ENCODE results near the gene CDK19.
"Not testable (repeated sequence)": the region's sequence is repeated elsewhere in the genome, so short reads cannot be mapped to it uniquely, and the experiment has no call there.

The CDK19 gene

DNA sequence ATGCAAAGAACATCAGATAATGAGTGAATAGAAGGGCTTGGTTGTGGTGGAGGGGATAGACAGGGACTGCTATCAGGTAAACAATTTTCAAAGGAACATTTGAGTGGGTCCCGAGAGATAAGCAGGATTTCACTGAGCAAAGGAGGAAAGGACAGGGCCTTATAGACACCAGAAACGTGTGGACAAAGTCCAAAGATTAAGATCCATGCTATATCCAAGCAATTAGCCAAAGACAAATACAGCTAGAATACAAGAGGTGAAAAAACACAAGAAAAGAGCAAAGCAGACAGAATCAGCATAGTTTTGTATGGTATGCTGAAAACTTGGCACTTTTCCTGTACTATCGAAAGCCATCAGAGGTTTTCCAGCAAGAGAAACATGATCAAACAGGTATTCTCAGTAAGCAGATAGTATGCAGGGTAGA is 59.8 kb downstream of the CDK19 start:
- no peak for DNase-seq

DNA sequence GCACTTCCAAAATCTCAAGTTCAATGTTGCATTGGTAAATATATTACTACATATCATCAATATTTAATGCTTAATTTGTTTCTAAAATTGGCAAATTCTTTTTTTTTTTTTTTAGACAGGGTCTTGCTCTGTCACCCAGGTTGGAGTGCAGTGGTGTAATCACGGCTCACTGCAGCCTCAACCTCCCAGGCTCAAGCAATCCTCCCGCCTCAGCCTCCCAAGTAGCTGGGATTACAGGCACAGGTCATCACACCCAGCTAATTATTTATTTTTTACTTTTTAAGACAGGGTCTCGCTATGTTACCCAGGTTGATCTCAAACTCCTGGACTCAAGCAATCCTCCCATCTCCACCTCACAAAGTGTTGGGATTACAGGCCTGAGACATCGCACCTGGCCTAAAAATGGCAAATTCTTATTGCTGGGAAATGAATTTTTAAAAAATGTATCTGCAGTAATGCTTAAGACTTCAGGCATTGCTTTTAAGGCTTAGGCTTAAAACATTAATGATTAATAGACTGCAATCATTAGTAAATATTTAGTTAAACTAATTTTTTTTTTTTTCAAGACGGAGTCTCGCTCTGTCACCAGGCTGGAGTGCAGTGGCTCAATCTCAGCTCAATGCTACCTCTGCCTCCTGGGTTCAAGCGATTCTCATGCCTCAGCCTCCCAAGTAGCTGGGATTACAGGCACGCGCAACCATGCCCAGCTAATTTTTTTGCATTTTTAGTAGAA is 61.2 kb downstream of the CDK19 start:
- DNase-seq, result not testable (repeated sequence)

DNA sequence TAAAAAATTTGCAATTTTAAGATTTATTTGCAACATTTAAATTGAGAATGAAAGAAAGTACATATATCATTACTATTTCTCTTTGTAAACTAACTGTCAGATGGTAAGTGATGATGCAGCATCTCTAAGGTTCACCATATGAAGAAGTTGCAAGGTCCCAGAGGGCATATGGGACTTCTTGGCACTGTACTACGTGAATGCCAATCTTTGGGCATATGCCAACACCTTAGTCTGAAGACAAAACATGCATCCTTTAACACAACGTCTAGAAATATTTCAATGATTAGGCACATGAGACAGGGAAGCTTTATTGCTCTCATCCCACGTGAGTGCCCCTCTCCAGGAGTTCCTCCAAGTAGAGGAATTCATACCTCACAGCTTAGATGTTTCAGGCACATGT is 66.8 kb downstream of the CDK19 start:
- no peak for DNase-seq

DNA sequence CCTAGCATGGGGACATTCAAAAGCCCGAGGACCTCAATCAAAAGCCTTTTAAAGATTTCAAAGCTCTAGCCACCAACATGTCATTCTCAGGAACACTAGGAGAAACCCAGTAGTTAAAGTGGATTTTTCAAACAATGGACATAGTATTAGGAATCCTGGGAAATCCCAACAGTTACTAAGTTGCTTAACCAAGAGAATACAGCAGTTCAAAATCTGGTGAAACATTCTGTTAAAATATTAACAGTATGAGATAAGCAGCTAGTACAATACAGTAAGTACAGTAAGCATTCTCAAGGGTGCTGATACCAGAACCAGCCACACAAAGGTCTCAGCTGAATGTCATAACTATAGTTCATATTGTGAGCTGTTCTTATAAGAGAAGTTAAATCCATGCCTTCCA is 68.6 kb downstream of the CDK19 start:
- no peak for DNase-seq

DNA sequence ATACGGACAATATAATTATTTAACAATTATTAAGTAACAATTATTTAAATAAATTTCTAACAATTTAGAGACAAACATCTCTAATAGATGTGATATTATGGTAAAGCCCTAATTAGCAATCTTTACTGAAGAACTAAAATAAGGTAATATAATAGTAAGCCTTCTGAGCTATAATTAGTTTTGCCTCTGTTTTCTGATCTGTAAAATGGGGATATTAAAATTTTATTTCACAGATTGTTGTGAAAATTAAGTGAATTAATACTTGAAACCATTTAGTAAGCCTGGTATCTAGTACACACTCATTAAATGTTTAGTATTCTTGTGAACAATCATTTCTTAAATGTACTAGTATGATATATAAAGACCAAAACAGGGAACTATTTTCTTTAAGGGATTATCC is 70.3 kb downstream of the CDK19 start:
- DNase-seq, result no peak

DNA sequence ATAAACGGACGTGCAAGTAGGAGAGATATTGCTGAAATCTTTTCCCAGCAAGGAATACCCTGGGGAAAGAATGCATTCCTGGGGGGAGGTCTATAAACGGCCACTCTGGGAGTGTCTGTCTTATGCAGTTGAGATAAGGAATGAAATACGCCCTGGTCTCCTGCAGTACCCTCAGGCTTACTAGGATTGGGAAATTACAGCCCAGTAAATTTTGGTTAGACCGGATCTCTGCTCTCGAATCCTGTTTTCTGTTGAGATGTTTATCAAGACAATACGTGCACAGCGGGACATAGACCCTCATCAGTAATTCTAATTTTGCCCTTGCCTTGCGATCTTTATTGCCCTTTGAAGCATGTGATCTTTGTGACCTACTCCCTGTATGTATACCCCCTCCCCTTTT is 72.7 kb downstream of the CDK19 start:
- DNase-seq, result not testable (repeated sequence)

DNA sequence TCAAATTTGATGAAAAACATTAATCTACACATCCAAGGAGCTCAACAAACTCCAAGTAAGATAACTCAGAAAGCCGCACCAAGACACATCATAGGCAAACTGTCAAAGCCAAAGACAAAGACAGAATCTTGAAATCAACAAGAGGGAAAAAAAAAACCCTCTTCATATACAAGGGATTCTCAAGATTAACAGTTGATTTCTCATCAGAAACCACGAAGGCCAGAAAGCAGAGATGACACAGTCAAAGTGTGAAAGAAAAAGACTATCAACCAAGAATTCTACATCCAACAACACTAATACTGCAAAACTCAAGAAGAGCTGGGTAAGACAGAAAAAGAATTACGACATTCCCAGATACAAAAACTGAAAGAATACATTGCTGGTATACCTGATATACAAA is 73.8 kb downstream of the CDK19 start:
- DNase-seq, result no peak

DNA sequence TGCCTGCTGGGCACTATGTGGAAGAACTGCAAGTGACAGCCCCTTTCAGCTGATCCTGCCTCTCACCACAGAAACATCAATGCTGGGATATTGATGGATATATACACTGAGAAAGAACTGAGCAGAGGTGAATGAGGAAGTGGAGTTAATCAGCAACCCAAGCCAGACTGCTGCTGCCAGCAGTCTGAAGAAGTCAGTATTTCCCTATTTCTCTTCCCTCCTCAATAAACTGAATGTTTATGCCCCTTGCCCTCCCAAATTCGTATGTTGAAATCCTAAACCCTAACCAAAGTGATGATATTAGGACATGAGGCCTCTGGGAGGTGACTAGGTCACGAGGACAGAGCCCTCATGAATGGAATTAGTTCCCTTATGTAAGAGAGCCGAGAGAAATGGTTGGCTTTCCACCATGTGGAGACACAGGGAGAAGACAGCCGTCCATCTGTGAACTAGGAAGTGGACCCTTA is 76.3 kb downstream of the CDK19 start:
- DNase-seq, result no peak

DNA sequence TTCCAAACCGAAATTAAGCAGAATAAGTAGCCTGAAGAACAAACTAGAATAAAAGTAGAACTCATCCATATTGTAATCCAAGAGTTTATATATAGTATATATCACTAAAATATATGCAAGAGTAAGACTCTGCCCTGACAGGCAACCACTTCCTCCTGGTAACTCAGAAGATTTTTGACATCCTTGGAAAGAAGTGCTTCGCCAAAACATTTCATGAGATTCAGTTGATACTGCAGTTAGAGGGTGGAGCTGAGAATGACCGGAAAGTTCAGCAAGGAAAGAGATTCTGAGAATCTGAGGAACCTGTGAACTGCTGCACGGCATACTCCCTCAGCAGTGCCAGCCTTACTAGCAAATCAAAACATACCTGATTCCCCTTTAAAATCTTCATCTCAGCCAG is 79.6 kb downstream of the CDK19 start:
- no peak for DNase-seq

DNA sequence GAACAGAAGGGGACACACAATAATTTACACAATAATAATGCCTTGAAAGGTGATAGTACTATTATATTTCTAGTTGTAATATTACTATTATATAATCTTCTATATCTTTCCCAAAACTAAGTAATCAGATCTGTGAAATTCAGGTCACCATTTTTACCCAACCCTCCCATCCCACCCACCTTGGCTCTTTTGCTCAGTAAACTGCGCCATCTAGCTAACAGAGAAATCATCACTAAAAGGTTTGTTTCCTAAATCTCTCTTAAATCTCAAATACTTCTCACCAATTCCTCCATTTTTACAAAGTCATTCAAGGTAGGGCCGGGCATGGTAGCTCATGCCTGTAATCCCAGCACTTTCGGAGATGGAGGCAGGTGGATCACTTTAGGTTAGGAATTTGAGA is 83.4 kb downstream of the CDK19 start:
- DNase-seq, result no peak

DNA sequence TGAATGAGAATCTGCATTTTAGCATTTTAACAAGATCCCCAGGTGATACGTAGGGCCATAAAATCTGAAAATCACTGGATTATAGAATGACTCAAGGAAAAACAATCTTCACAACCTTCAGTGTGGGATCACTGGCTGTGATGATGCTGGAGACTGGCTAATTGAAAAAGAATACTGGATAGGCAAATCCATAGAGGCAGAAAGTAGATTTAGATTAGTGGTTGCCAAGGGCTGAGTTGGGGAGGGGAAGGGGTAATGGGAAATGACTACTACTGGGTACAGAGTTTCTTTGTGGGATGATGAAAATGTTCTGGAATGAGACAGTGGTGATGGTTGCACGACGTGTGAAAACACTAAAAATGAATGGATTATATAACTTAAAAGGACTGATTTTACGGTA is 84.1 kb downstream of the CDK19 start:
- DNase-seq, result no peak

DNA sequence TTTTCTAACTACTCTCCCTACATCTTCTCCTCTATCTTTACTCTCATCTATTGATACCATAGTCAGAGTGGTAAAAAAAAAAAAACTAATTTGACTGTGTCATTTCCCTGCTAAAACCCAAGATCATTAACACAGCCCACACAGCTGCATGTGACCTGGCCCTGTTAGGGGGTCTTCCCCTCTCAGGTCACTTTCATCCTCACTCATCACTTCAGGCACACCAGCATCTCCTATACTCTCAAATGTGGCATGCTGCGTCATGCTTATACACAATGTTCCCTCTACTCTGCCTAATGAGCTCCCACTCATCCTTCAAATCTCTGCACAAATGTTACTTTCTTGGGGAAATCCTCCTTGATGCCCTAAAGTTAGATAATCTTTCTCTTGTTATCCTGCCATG is 86.8 kb downstream of the CDK19 start:
- DNase-seq, result no peak

DNA sequence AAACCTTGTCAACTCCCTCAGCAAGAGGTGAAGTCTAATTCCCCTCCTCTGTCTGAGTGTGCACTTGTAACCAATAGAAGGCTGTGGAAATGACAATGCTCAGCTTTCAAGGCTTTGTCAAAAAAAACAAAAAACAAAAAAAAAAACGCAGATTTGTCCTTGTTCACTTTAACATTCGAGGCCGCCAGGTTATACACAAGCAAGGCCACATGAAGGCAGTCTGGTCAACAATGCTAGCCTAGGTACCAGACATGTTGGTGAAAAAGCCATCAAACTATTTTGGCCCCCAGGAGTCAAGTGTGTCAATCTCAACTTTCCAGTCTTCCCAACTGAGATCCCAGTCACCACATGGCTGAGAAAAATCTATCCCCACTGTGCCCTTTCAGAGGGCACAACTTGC is 92.3 kb downstream of the CDK19 start:
- DNase-seq, result no peak

DNA sequence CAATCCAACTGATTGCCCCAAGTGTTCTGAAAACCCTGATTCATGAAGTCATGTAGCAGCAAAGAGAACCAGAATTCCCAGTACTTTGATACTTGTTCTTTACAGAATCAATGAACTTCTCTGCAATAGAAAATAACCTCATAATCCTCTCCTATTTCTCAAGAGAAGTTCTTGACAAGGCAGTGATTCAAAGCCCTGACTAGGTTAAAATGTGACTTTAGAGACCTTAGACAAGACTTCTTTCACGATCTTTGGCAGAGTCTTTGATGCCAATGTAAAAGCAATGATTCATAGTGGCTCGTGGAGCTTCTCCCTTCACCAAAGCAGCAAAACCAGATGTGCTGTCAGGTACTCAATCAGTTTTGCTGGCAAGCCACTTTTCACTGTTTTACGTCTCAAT is 95.2 kb downstream of the CDK19 start:
- no peak for DNase-seq

DNA sequence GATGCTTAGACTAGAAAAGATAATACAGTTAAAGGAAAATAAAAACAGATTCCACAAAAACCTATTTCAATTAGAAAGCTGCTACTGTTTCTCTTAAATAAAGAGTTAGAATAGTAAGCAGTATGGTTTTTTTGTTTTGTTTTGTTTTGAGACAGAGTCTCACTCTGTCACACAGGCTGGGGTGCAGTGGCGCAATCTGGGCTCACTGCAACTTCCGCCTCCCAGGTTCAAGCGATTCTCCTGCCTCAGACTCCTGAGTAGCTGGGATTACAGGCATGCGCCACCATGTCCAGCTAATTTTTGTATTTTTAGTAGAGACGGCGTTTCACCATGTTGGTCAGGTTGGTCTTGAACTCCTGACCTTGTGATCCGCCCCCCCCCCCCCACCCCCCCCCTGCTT is 95.7 kb downstream of the CDK19 start:
- DNase-seq, result not testable (repeated sequence)

DNA sequence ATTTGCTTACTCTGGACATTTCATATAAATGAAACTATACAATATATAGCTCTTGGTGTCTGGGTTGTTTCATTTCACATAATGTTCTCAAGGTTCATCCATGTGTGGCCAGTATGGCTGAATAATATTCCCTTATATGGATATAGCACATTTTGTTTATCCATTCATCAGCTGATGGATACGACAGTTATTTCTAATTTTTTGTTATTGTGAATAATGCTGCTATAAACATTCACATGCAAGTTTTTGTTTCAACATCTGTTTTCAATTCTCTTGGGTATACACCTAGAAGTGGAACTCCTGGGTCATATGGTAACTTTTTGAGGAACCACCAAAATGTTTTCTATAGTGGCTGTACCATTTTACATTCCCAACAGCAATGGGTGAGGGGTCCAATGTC is 101.1 kb downstream of the CDK19 start:
- DNase-seq, result no peak

DNA sequence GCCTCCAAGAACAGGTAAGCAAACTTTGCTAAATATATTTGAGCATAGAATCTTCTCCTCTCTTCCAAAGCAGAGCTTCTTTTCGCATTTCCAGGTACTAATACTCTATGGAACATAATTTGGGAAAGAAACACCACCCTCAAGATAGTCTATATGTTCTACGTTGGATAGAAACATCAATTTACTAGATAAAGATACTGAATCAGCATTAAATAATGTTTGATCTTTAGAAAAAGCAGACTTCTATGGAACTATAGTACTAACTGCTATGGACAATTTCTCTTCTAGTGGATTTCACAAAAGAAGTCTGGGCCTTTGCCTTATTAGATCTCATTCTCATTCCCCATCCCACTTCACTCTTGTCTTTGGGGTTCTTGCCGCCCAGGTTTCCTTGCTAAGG is 103.0 kb downstream of the CDK19 start:
- no peak for DNase-seq

DNA sequence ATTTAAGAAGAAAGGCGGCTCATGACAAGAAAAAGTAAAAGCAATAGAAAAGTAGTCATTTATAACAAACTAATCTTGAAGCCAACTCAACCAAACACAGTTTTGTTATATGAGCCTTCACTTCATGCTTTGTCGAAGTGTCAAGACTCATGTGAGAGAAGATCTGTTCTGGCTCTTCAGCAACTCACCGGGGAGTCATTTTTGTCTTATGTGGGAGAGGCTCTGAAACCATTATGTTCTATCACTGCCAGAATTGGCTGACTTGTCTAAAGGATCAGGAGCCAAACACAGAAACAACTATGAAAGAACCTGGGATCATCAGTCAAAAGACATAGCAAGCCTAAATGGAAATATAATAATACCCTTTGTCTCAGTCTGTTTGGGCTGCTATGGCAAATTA is 105.2 kb downstream of the CDK19 start:
- DNase-seq, result no peak

DNA sequence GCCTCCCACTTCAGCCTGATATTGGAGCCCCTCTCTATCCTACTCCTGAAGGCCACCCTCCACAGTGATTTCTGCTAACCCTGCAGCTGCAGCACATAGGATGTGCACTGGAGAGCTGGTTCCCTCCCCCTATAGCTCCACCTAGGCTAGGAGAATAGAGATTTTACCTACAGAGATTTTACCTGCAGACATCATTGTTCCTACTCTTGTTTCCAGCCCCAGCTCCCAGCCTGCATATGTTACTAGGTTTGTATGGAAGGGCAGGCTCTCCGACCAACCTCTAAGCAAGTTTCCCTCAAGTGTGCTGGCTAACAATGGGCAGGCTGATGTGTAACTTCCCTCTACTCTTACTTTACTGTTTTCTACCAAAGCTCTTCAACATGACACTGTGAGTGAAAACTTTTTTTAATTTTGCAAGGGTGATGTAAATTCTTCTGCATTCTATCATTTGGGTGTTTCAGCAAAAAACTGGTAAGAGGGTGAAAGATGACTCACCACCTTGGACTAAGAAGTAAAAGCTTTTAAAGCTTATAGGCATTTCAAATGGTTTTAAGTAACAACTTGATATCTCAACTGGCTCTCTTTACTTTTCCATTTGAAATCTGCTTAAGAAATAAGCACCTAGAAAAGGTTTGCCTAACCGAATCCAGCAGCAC is 106.8 kb downstream of the CDK19 start:
- no peak for DNase-seq

DNA sequence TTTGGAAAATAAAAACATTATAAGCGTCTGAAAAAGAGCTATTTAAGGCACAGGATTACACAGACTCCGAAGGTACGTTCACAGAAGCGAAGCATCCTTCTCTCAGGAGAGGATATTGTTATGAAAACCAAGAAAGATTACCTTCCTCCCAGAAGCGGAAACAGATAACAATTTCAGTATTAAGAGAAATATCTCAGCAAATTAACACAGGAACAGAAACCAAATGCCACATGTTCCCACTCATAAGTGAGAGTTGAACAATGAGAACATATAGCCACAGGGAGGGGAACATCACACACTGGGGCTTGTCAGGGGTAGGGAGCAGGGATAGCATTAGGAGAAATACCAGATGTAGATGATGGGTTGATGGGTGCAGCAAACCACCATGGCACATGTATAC is 109.7 kb downstream of the CDK19 start:
- no peak for DNase-seq

DNA sequence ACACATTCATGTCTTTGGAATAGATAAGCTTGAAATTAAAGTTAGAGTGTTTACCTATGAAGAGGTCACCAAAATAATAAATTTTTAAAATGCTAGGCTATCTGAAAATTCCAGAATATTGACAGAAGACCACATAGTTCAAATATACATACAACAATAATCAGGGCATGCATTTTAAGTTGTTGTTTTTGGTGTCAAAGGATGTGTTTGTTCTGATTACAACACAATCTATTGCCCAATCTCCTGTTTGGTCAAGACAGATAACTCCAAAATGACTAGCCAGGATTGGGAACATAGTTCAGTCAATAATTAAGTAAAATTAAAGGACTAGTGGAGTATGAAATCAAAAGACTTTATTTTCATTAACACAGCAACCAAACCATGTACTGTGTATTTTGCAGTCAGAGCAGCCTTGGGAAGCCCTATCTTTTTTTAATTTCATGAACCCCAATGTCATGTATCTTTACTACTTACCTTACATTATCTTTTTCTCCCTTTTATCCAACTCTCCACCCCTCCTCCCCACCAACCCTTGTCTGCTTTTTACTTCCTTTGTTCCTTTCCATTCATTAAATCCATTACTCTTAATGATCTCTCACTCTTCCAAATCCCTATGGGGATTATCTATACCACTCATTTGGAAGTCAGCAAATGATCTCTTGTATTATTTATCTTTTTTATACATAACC is 111.2 kb downstream of the CDK19 start:
- no peak for DNase-seq

DNA sequence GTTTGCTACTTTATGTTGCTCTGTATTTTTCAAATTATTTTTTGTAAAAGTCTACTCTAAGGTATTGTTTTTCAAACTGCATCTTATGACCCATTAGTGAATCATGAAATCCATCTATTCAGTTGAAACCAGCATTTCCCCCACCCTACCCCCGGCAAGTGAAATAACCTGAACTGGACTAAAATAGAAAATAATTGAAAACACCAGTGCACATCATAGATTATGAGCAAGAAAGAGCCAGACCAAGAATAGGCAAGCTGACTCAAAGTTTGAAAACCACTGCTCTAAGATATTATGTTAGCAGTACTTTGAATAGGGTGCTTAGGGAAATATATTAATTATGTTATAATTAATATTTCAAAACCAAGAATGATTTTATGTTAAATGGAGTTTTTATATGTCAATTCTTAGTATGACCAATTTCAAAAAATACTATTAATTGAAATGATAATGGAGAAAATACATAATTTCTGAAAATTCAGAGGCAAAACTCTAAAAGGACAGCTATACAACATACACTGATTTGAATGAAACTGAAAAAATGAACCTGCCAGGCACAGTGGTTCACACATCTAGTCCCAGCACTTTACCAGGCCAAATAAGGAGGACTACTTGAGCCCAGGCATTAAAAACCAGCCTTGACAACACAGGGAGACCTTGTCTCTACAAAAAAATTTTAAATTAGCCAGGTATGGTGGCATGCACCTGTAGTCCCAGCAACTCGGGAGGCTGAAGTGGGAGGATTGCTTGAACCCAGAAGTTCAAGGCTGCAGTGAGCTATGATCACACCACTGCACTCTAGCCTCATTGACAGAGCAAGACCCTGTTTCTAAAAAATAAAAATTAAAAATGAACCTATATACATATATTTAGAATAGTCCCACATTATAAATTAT is 112.0 kb downstream of the CDK19 start:
- DNase-seq, result no peak

DNA sequence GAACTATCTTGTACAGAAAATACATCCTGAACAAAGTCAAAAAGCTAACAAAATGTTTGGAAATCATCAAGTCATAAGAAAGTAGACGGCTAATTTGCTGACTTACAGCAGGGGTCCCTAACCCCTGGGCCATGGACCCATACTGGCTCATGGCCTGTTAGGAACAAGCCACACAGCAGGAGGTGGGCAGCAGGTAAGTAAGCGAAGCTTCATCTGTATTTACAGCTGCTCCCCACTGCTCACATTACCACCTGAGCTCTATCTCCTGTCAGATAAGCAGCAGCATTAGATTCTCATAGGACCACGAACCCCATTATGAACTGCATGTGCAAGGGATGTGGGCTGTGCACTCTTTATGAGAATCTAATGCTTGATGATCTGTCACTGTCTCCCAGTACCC is 115.5 kb downstream of the CDK19 start:
- DNase-seq, result no peak
